Measurements from ENCODE around the gene MBNL1.

DNA sequence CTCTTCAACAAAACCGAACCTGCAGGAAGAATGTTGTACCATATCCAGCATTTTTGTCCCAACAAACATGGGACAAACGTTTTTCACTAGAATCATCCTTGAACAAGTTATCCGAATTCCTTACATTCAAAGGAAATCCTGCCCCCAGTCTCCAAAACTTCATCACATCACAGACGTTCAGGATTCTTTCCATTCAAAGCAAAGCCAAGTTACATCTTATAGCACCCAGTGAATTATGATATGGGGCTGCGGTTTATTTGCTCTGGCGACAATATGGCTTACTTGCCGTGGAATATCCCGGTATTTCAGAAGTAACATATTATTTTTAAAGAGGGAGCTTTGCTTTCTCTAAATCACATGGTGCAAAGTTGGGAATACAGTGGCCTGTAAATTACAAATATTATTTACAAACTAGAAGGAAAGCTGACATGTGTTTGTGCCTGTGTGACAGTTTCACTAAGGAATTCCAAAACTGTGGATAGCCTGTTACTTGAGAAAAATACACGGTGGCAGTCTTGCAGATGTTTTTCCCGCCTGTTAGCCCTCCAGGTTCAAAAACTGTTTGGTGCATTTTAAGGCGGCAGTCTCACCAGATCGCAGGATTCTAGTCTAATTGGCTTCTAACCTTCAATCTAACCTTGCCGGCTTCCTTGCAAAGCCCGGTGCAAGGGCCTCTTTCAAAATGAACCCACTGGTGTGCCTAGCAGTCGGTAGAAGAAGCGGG lies 736 bp upstream of the MBNL1 start:
- no peak for TF ChIP-seq CTCF (conservative IDR thresholded peaks at IDR 0.05; ENCODE audit: low read length)
- TF ChIP-seq EZH2phosphoT487 (IDR thresholded peaks at IDR 0.05; ENCODE audit: borderline replicate concordance, low read depth, low read length): no peak
